Fibroblast of lung (primary cell): ENCODE results near the gene LIMK2. TPM values are rescaled to one million over a fixed set of nuclear protein-coding genes. Genes with fewer than 3 reads are reported as not detected.
"Not testable (repeated sequence)": the region's sequence is repeated elsewhere in the genome, so short reads cannot be mapped to it uniquely, and the experiment has no call there.

Source experiments
- DNase-seq, 2 donors: peaks; one replicate each; pipeline versions ENCODE4 v3.0.0 to v3.0.0-alpha.2; 2010; ENCODE audit warnings: low read depth in 2 of 2
- H2AFZ ChIP-seq: 2 replicates; pipeline ENCODE4 v1.5.1; 2012; ENCODE audit warnings: low read length, control low read depth, inconsistent platforms
- H3K27ac ChIP-seq: 2 replicates; pipeline ENCODE4 v1.5.1; 2011; ENCODE audit warnings: low read length, control low read depth; ENCODE audit not compliant: insufficient read depth
- H3K27me3 ChIP-seq: 2 replicates; pipeline ENCODE4 v1.5.1; 2011; ENCODE audit warnings: mild to moderate bottlenecking, low read length; ENCODE audit not compliant: control insufficient read depth, insufficient read depth
- H3K36me3 ChIP-seq: 2 replicates; pipeline ENCODE4 v1.5.1; 2011; ENCODE audit warnings: low read length; ENCODE audit not compliant: control insufficient read depth, insufficient read depth
- H3K4me1 ChIP-seq: 2 replicates; pipeline ENCODE4 v1.5.1; 2011; ENCODE audit warnings: low read length; ENCODE audit not compliant: control insufficient read depth, insufficient read depth; ENCODE audit errors: extremely low read depth
- H3K4me2 ChIP-seq: 2 replicates; pipeline ENCODE4 v1.5.1; 2011; ENCODE audit warnings: low read length, control low read depth; ENCODE audit not compliant: insufficient read depth; ENCODE audit errors: extremely low read depth
- H3K4me3 ChIP-seq, 4 experiments: fragments of 200-600 bp in 1 of 4; sonication (generic) in 1 of 4; replicated peaks in 1 of 4; 2 replicates each; pipeline ENCODE4 v1.5.1; 2011 to 2016; ENCODE audit warnings: low read length in 4 of 4, low read depth in 3 of 4, mild to moderate bottlenecking in 3 of 4, control low read depth in 2 of 4, inconsistent platforms in 1 of 4, mixed read lengths in 1 of 4; ENCODE audit not compliant: insufficient read depth in 1 of 4; ENCODE audit errors: control extremely low read depth in 1 of 4
- H3K79me2 ChIP-seq: 2 replicates; pipeline ENCODE4 v1.5.1; 2012; ENCODE audit warnings: mild to moderate bottlenecking, low read length, inconsistent platforms; ENCODE audit not compliant: control insufficient read depth, insufficient read depth
- H3K9ac ChIP-seq: 2 replicates; pipeline ENCODE4 v1.5.1; 2011; ENCODE audit warnings: mild to moderate bottlenecking, low read length, control low read depth; ENCODE audit not compliant: insufficient read depth
- H3K9me3 ChIP-seq: 2 replicates; pipeline ENCODE4 v1.5.1; 2012; ENCODE audit warnings: low read depth, low read length; ENCODE audit not compliant: control insufficient read depth, insufficient read depth
- H4K20me1 ChIP-seq: 2 replicates; pipeline ENCODE4 v1.5.1; 2011; ENCODE audit warnings: low read length; ENCODE audit not compliant: control insufficient read depth, insufficient read depth; ENCODE audit errors: extremely low read depth
- CTCF ChIP-seq, 2 donors: IDR thresholded peaks in 1 of 2; conservative IDR thresholded peaks in 1 of 2; 1 replicate in 1 of 2; 2 replicates in 1 of 2; pipeline ENCODE4 v1.5.1; 2011 to 2012; ENCODE audit warnings: low read length in 2 of 2, control low read depth in 1 of 2, inconsistent platforms in 1 of 2, low read depth in 1 of 2, mild to moderate bottlenecking in 1 of 2
- EZH2 ChIP-seq: IDR thresholded peaks from 2 replicates; pipeline ENCODE4 v1.5.1; 2012; ENCODE audit warnings: low read length, control low read depth, mild to moderate bottlenecking; ENCODE audit errors: missing control alignments
- polyA plus RNA-seq, 2 donors: library from polyadenylated mRNA; depleted of rRNA in 1 of 2; stranded (reverse) in 1 of 2; unstranded in 1 of 2; fragments of >200 nt; gene quantifications; 2 replicates each; pipeline ENCODE4 v1.2.1, GENCODE V29; 2011 to 2012; ENCODE audit warnings: missing spikeins in 1 of 2
- total RNA-seq: library from RNA; depleted of rRNA; stranded (reverse); fragments of >200 nt; gene quantifications from 2 replicates; pipeline ENCODE4 v1.2.1, GENCODE V29; 2014

LIMK2 gene
- total and polyA plus RNA-seq, 2 donors (not counting 1 experiment from before 2014, with no cell fraction given): 3.4 to 20.0 TPM

GRCh38 chr22:31244943-31245451 lies 32.9 kb downstream of the LIMK2 start:
- no peaks in the 10 kb centered on the region for H3K79me2 ChIP-seq
- H3K9me3 ChIP-seq: no peaks in the 10 kb centered on the region
- no peak overlapping the region for H2AFZ ChIP-seq
- H3K4me2 ChIP-seq: no peak overlapping the region
- H3K4me1 ChIP-seq: peaks cover 21% of the 10 kb centered on the region
- peak in 1 of 2 donors; percentile 17 for DNase-seq
- no peak overlapping the region for H3K27ac ChIP-seq
- H3K27me3 ChIP-seq: no peaks in the 10 kb centered on the region
- no peak for TF ChIP-seq CTCF (conservative IDR thresholded peaks at IDR 0.05 in 1 of 2, IDR thresholded peaks at IDR 0.05 in 1 of 2; ENCODE audit: low read depth in 1 of 2, low read length in 2 of 2)
- TF ChIP-seq EZH2: no peak
- no peak overlapping the region for H3K9ac ChIP-seq
- peaks cover 2% of the 10 kb centered on the region for H4K20me1 ChIP-seq
- H3K36me3 ChIP-seq: no peaks in the 10 kb centered on the region
- H3K4me3 ChIP-seq: no peak overlapping the region

GRCh38 chr22:31245998-31246397 lies 33.9 kb downstream of the LIMK2 start:
- H3K4me1 ChIP-seq: peaks cover 20% of the 10 kb centered on the region
- not testable (repeated sequence) for DNase-seq, H4K20me1 ChIP-seq, H3K9ac ChIP-seq, H3K4me3 ChIP-seq, H2AFZ ChIP-seq, H3K9me3 ChIP-seq, H3K27me3 ChIP-seq, H3K27ac ChIP-seq, H3K79me2 ChIP-seq, H3K4me2 ChIP-seq, H3K36me3 ChIP-seq

DNA sequence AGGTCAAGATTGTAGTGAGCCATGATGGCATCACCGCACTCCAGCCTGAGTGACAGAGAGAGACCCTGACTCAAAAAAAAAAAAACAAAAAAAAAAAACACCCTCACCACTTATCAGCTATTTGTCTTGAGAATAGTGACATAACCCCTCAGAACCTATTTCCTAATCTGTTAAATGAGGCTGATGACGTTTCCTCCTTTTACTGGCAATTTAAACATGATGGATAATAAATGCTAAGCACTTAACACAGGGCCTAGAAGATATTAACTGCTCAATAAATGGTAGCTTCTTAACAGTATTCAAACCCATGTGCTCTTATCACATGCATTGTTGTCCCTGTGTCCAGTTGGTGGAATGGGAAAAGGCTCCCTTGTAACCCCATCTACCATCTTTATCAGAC lies 34.6 kb downstream of the LIMK2 start:
- no peak for DNase-seq
- no peaks in the 10 kb centered on the region for H3K79me2 ChIP-seq
- no peak overlapping the region for H3K9ac ChIP-seq
- no peaks in the 10 kb centered on the region for H3K9me3 ChIP-seq
- H3K27me3 ChIP-seq: no peaks in the 10 kb centered on the region
- peaks cover 20% of the 10 kb centered on the region for H3K4me1 ChIP-seq
- H3K4me3 ChIP-seq: no peak overlapping the region
- H3K4me2 ChIP-seq: no peak overlapping the region
- no peaks in the 10 kb centered on the region for H3K36me3 ChIP-seq
- no peak for TF ChIP-seq CTCF (conservative IDR thresholded peaks at IDR 0.05 in 1 of 2, IDR thresholded peaks at IDR 0.05 in 1 of 2; ENCODE audit: low read depth in 1 of 2, low read length in 2 of 2)
- TF ChIP-seq EZH2: no peak
- no peak overlapping the region for H2AFZ ChIP-seq
- no peak overlapping the region for H3K27ac ChIP-seq
- peaks cover 2% of the 10 kb centered on the region for H4K20me1 ChIP-seq
